MG63 (cell line): ENCODE measurements around the gene ZNF492. TPM values are rescaled to one million over a fixed set of nuclear protein-coding genes. Genes with fewer than 3 reads are reported as not detected.
"Not testable (repeated sequence)": the region's sequence is repeated elsewhere in the genome, so short reads cannot be mapped to it uniquely, and the experiment has no call there.

Experiments
- DNase-seq: peaks from one replicate; pipeline ENCODE4 v3.0.0-alpha.2; 2020
- H3K27me3 ChIP-seq: fragments of 250-450 bp; sonication (Bioruptor Pico); 2 replicates; pipeline ENCODE4 v1.5.1; 2020; ENCODE audit warnings: mild to moderate bottlenecking, moderate library complexity
- H3K36me3 ChIP-seq: fragments of 250-450 bp; sonication (Bioruptor Pico); 2 replicates; pipeline ENCODE4 v1.5.1; 2020; ENCODE audit warnings: mild to moderate bottlenecking, moderate library complexity
- H3K4me3 ChIP-seq: fragments of 250-450 bp; sonication (Bioruptor Pico); 2 replicates; pipeline ENCODE4 v1.5.1; 2020; ENCODE audit warnings: mild to moderate bottlenecking, moderate library complexity
- H3K9me3 ChIP-seq: fragments of 250-450 bp; sonication (Bioruptor Pico); 2 replicates; pipeline ENCODE4 v1.5.1; 2020; ENCODE audit warnings: mild to moderate bottlenecking, moderate library complexity
- total RNA-seq: library from RNA; depleted of rRNA; stranded (reverse); fragments of >200 nt; shearing (Covaris generic); gene quantifications from 2 replicates; pipeline ENCODE4 v1.2.3, GENCODE V29; 2014; ENCODE audit warnings: low replicate concordance; rRNA removed

The ZNF492 gene
- total RNA-seq, 1 experiment from 2014 or later = not detected

DNA sequence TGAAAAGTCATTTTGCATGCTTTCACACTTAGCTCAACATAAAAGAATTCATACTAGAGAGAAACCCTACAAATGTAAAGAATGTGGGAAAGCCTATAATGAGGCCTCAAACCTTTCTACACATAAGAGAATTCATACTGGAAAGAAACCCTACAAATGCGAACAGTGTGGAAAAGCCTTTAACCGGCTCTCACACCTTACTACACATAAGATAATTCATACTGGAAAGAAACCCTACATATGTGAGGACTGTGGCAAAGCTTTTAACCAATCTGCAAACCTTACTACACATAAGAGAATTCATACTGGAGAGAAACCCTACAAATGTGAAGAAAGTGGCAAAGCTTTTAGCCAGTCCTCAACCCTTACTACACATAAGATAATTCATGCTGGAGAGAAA, 51.4 kb downstream of the ZNF492 start:
- DNase-seq, H3K4me3 ChIP-seq, H3K27me3 ChIP-seq, H3K36me3 ChIP-seq, H3K9me3 ChIP-seq: not testable (repeated sequence)

- not testable (repeated sequence) for H3K4me3 ChIP-seq, H3K27me3 ChIP-seq, DNase-seq
Observed at GRCh38 chr19:22702661-22703060, 68.5 kb downstream of the ZNF492 start.

GRCh38 chr19:22703096-22703495, 69.0 kb downstream of the ZNF492 start:
- H3K9me3 ChIP-seq, H3K4me3 ChIP-seq, H3K36me3 ChIP-seq, H3K27me3 ChIP-seq, DNase-seq: not testable (repeated sequence)

More at GRCh38 chr19:22702661-22703060, 68.5 kb downstream of the ZNF492 start:
- not testable (repeated sequence) for H3K9me3 ChIP-seq, H3K36me3 ChIP-seq

DNA sequence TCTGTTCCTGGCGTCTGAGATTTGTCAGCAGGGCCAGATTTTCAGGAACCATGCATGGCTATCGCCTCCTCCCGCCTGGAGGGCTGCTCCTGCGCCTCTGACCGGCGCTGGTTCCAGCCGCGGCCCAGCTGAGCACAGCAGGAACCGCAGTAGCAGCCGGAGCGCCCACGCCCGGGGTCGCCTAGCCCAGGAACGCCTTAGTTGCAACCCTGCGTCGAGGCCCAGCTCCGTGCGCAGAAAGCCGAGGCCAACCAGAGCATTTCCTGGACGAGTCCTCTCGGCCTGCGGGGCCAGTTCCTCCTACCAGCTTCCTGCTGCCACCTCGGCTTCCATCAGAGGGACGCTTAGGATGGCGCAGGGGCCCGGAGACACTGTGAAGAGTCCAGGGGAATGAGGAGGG, 74.9 kb downstream of the ZNF492 start:
- H3K9me3 ChIP-seq = no peaks in the 10 kb centered on the region
- H3K4me3 ChIP-seq = no peak overlapping the region
- no peaks in the 10 kb centered on the region for H3K36me3 ChIP-seq
- H3K27me3 ChIP-seq = no peaks in the 10 kb centered on the region
- no peak for DNase-seq

Other genes starting within 250 kb of the ZNF492 start
- not detected in 2 replicates for gene ZNF98, start 212.0 kb upstream of the ZNF492 start, total RNA-seq
- gene ZNF99, start 149.8 kb downstream of the ZNF492 start, total RNA-seq = not detected in 2 replicates
- not detected in 2 replicates for gene ZNF723, start 198.0 kb downstream of the ZNF492 start, total RNA-seq